Mesodermal cell (in vitro differentiated cells): ENCODE data around the gene ASB7.

Experiments
- H3K27ac ChIP-seq: 2 replicates; pipeline ENCODE4 v1.7.0; 2013; ENCODE audit warnings: mild to moderate bottlenecking, low read depth, low read length, moderate library complexity; ENCODE audit not compliant: severe bottlenecking
- H3K36me3 ChIP-seq: 2 replicates; pipeline ENCODE4 v1.7.1; 2013; ENCODE audit warnings: mild to moderate bottlenecking, low read length, moderate library complexity; ENCODE audit not compliant: control insufficient read depth, insufficient read depth
- H3K4me1 ChIP-seq: one replicate; pipeline ENCODE4 v1.7.1; 2013; ENCODE audit warnings: mild to moderate bottlenecking, low read length; ENCODE audit not compliant: insufficient read depth, control insufficient read depth, poor library complexity, severe bottlenecking
- H3K4me3 ChIP-seq: 2 replicates; pipeline ENCODE4 v1.7.0; 2013; ENCODE audit warnings: low read length, control low read depth, mild to moderate bottlenecking; ENCODE audit not compliant: insufficient read depth, poor library complexity, severe bottlenecking; ENCODE audit errors: extremely low read depth
- H3K9me3 ChIP-seq: 2 replicates; pipeline ENCODE4 v1.7.1; 2013; ENCODE audit warnings: mild to moderate bottlenecking, low read length, moderate library complexity; ENCODE audit not compliant: control insufficient read depth
- WGBS, 2 experiments: methylation state at CpG; one replicate each; pipeline ENCODE4 v1.1.5; 2013; ENCODE audit warnings: missing lambda C conversion rate in 2 of 2; ENCODE audit not compliant: insufficient coverage in 2 of 2; 5-methylcytosine and 5-hydroxymethylcytosine counted together

ASB7 gene

DNA sequence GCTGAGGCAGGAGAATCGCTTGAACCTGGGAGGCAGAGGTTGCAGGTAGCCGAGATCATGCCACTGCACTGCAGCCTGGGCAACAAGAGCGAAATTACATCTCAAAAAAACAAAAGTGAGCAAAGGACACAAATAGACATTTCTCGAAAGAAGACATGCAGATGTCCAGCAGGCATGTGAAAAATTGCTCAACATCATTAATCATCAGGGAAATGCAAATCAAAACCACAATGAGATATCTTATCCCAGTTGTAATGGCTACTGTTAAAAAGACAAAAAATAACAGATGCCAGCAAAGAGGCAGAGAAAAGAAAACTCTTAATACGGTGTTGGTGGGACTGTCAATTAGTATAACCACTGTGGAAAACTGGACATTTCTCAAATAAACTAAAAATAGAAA is 20.9 kb downstream of the ASB7 start:
- H3K9me3 ChIP-seq: no peaks in the 10 kb centered on the region
- whole genome bisulfite sequencing, 2 experiments: 97% methylated on average over 4 of the region's 5 CpGs; no CpG with 5 or more reads in 1 of the 2 experiments
- H3K36me3 ChIP-seq: peaks cover 32% of the 10 kb centered on the region
- H3K4me3 ChIP-seq: no peak overlapping the region
- no peaks in the 10 kb centered on the region for H3K4me1 ChIP-seq
- H3K27ac ChIP-seq: no peak overlapping the region

DNA sequence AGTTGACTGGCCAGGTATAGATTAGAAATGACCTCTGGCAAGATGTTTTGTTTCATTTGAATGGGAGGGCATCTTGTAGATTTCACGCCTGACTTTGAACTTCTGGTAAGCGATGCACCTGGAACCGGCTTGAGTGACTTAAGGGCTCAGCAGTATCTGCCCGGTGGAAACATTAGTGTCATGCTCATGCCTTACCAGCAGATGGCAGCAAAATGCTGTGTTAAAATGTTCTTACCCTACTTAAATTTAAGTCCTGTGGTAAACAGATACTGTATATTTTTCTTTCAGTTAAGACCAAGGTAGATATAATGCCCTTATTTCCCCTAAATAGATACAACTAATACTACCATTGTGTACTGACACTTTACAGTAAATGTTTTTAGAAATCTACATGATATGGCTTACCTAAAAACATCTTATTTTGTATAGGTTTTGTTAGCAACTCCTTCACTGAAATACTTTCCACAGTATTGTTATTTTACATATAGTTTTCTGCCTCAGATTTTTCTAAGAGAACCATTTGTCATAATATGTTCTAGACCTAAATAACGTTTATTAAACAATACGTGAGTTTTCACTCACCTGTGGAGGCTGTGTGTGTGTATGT is 25.5 kb downstream of the ASB7 start:
- no peaks in the 10 kb centered on the region for H3K9me3 ChIP-seq
- no peaks in the 10 kb centered on the region for H3K4me1 ChIP-seq
- H3K36me3 ChIP-seq: peaks cover 33% of the 10 kb centered on the region
- 14 to 29% methylated on average over 4 of the region's 6 CpGs for WGBS, 2 experiments
- H3K27ac ChIP-seq: no peak overlapping the region
- H3K4me3 ChIP-seq: no peak overlapping the region

DNA sequence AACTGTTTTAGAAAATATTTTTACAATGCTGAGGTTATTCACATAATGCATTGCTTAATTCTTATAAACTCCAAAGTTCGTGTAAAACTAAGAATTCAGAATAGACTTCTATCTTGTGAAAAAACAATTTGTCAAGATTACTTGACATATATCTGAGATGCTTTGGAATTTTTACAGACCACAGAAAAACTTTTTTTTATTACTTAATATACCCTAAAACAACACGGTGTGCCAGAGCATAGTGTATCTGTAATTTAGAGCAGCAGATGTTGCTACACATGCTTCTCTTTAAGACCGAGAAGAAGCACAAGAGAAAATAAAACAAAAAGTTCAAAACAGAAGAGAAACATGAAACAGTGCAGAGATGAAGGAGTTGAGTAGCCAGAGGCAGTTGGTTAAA is 26.4 kb downstream of the ASB7 start:
- WGBS, 2 experiments: 83 to 100% methylated on average over 1 of the region's 3 CpGs
- Histone ChIP-seq H3K27ac (no peak overlapping the region), H3K4me1 (no peaks in the 10 kb centered on the region), H3K36me3 (peaks cover 33% of the 10 kb centered on the region), H3K9me3 (no peaks in the 10 kb centered on the region), H3K4me3 (no peak overlapping the region)

DNA sequence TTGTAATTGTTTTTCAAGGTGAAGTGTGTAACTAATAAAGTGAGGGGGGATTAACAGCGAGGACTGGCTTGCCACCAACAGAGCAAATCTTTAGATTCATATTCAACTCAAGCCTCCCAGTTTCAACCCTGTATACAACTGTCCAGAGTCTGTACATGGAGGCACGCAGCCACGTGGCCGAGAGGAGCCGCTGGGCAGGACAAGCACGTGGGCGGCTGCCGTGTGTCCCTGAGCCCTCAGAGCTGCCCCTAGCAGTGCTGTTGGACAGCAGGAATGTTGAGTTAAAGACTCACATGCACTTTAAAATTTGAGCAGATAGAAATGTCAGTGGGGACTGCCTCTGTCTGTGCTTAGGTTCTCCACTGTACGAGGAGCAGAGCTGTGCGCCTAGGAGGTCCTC is 29.4 kb downstream of the ASB7 start:
- Histone ChIP-seq H3K4me1 (peaks cover 6% of the 10 kb centered on the region), H3K27ac (no peak overlapping the region), H3K9me3 (no peaks in the 10 kb centered on the region), H3K4me3 (no peak overlapping the region), H3K36me3 (peaks cover 33% of the 10 kb centered on the region)
- WGBS, 2 experiments: 86 to 100% methylated on average over 3 to 9 of the region's 10 CpGs

DNA sequence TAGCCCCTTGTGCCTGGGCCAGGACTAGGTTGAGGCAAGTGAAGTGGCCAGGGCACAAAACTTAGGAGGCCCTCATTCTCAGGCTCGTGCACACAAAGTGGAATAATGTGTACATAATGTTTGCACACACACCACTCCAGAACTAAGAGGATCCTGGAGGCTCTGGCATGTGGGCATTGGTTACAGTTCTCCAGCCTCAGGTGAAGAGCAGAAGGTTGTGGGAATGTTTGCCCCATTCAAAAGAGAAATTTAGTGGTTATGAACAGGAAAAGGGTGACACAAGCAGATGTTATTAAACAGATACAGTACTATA is 31.3 kb downstream of the ASB7 start:
- peaks cover 40% of the 10 kb centered on the region for H3K36me3 ChIP-seq
- H3K27ac ChIP-seq: no peak overlapping the region
- H3K9me3 ChIP-seq: no peaks in the 10 kb centered on the region
- H3K4me1 ChIP-seq: peaks cover 6% of the 10 kb centered on the region
- H3K4me3 ChIP-seq: no peak overlapping the region
- no CpG with 5 or more reads among the region's 1 CpG for WGBS, 2 experiments

DNA sequence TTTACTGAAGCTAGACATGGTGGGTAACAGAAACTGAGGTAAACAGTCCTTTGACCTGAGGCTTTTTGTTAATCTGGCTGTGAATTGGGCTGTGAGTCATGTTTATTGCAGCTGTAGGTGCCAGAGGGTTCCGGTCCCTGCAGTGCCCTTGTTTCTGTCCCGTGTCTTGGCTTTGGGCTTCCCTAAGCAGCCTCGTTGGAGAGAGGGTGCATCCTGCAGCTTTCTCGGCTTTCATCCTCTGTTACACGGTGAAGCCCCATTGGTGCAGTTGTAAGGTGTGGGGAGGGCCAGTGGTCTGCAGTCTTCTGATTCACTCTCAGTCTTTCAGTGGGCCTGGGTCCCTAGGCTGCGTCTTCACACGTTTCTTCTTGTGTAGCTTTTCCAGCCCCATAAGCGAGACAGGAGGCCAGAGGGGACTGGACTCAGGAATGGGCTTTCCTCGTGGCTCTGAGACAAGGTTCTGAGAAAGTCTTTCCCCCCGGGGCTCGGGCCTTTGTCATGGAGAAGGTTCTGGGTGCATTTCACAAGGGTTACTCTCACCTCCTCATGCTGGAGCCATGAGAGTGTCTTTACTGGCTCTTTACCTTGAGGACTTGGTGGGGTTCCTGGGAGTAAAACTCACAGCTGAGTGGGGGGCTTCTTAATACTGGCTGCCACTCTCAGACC is 33.1 kb downstream of the ASB7 start:
- WGBS, 2 experiments: 43 to 48% methylated on average over 10 to 11 of the region's 11 CpGs
- H3K4me3 ChIP-seq: no peak overlapping the region
- no peaks in the 10 kb centered on the region for H3K9me3 ChIP-seq
- peaks cover 27% of the 10 kb centered on the region for H3K36me3 ChIP-seq
- no peak overlapping the region for H3K27ac ChIP-seq
- H3K4me1 ChIP-seq: peaks cover 6% of the 10 kb centered on the region

DNA sequence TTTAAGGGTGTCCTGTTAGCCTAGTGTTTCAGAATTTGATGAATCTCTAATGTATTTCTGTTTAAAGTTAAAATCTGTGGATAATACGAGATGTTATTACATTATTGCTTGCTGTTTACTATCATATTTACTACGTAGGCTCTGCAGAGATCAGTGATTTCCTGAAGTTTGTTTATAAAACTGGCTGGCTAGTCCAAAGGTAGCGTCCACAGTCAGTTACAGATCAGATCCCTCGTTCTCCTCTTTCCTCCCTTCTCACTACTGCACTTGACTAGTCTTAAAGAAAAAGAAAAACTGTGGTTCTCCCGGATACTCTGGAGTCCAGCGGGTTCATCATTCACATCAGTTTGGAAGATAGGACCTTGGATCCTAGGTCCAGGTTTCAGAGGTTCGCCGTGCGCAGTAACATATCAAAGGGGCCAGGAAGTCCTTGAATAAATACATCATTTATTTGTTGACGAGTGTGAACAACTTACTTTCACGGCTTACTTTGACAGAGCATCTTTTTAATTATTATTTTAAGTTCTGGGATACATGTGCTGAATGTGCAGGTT is 35.9 kb downstream of the ASB7 start:
- Histone ChIP-seq H3K4me3 (no peak overlapping the region), H3K36me3 (peaks cover 7% of the 10 kb centered on the region), H3K9me3 (no peaks in the 10 kb centered on the region), H3K27ac (no peak overlapping the region), H3K4me1 (peaks cover 6% of the 10 kb centered on the region)
- WGBS, 2 experiments: 95 to 100% methylated on average over 6 of the region's 11 CpGs

DNA sequence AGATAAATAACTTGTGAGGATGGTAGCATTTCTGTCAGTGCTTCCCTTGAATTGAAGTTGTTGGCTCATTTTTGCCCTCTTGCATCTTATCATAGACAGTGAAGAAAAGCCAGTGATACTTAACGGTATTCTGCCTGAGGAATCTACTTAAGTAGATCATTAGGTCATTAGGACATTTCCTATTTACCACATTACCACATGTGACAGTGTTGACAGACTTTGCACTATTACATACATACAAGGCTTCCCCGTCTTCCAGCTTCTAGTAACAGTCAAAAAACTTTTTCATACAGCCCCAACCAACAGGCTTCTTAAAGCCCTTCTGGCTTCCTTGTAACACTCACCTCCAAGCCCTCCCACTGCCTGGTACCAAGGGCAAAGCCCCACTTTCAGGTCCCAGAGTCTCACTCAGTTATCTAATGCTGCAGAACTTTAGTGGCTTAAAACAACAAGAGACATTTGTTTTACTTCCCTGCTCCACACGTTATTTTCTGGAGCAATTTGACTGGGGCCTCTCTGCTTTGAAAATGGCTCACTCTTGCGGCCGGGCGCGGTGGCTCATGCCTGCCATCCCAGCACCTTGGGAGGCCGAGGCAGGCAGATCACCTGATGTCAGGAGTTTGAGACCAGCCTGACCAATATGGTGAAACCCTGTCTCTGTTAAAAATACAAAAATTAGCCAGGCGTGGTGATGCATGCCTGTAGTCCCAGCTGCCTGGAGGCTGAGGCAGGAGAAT is 40.0 kb downstream of the ASB7 start:
- WGBS, 2 experiments: 80 to 88% methylated on average over 9 of the region's 9 CpGs
- H3K4me1 ChIP-seq: no peaks in the 10 kb centered on the region
- H3K27ac ChIP-seq: no peak overlapping the region
- peaks cover 6% of the 10 kb centered on the region for H3K36me3 ChIP-seq
- H3K4me3 ChIP-seq: no peak overlapping the region
- no peaks in the 10 kb centered on the region for H3K9me3 ChIP-seq

DNA sequence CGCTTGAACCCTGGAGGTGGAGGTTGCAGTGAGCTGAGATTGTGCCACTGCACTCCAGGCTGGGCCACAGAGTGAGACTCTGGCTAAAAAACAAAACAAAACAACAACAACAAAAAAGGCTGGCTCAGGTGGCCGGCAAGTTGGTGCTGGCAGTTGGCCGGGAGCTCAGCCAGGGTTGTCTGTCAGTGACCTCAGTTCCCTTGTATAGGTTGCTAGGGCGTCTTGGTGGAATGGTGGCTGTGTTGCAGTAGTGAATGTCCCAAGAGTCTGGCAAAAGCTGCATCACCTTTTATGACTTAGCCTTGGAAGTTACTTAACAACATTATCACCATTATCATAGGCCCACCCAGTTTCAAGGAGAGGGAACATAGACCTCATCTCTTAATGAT is 40.6 kb downstream of the ASB7 start:
- H3K9me3 ChIP-seq: no peaks in the 10 kb centered on the region
- no peaks in the 10 kb centered on the region for H3K4me1 ChIP-seq
- peaks cover 3% of the 10 kb centered on the region for H3K36me3 ChIP-seq
- H3K4me3 ChIP-seq: no peak overlapping the region
- no peak overlapping the region for H3K27ac ChIP-seq
- 93 to 100% methylated on average over 1 to 3 of the region's 4 CpGs for WGBS, 2 experiments

DNA sequence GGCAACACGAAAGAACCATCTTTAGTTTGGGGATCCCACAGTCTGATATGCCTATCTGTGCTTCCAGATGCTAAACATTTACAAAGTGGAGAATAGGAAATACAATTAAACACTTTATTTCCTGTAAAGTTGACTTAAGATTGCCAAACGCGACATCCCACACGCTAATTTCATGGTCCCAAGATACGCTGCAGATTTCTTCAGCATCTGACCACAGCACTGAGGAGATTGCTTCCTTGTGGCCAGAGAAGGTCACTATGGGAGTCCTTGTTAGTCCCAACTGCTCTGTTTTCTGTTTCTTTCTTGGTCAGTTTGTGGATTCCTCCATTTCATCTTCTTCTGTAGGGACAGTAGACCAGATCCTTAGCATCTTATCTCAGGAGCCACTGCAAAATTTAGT is 43.3 kb downstream of the ASB7 start:
- no peaks in the 10 kb centered on the region for H3K4me1 ChIP-seq
- H3K9me3 ChIP-seq: no peaks in the 10 kb centered on the region
- peaks cover 10% of the 10 kb centered on the region for H3K36me3 ChIP-seq
- no peak overlapping the region for H3K27ac ChIP-seq
- 86 to 100% methylated on average over 4 of the region's 5 CpGs for WGBS, 2 experiments
- H3K4me3 ChIP-seq: no peak overlapping the region

DNA sequence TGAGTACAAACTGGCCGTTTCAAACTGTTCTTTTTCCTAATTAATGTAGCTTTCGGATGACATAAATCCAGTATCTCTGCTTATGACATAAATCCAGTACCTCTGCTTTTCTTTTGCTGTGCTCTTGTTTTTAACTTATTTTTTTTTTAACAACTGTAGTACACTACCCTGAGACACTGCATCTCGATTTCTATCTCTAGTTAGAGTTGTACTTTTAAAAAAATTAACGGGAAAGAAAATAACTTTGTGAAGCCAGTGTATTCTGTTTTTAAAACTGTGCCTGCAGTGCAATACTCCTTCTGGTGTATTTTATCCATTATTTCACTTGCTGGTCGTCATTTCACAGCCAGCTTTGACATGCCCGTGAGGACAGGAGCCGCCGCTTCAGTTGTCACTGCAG is 46.6 kb downstream of the ASB7 start:
- H3K9me3 ChIP-seq: no peaks in the 10 kb centered on the region
- no peak overlapping the region for H3K4me3 ChIP-seq
- WGBS, 2 experiments: 95 to 99% methylated on average over 6 of the region's 8 CpGs
- H3K36me3 ChIP-seq: peaks cover 10% of the 10 kb centered on the region
- H3K4me1 ChIP-seq: no peaks in the 10 kb centered on the region
- no peak overlapping the region for H3K27ac ChIP-seq
